Measurements from ENCODE around the gene LARGE1.

Gene LARGE1

DNA sequence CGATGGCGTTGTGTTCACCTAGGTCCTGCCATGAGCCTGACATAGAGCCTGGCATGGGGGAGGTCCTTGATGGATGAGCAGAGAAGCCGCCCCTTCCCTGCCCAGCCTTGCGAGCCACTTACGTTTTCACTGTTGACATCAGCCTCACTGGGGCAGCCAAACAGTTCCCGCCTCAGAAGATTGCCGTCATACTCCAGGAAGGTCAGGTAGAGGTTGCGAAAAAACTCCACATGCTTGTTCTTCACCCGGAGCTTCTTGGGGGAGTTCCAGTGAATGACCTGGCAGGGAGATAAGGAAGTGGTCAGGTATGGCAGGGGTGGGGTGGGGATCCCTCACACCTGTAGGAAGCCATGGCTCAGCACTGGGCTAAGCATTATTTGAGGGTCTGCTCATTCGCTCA lies 582.8 kb downstream of the LARGE1 start:
- no peaks in the 10 kb centered on the region for H3K4me1 ChIP-seq (ENCODE audit: control insufficient read depth in 1 of 2, insufficient read depth in 2 of 2, low read length in 2 of 2)
- no peaks in the 10 kb centered on the region for H3K27me3 ChIP-seq (ENCODE audit: low read depth, low read length)
- H3K27ac ChIP-seq (ENCODE audit: low read length), result no peak overlapping the region
- H3K9me3 ChIP-seq (ENCODE audit: control insufficient read depth in 1 of 2, low read length in 2 of 2), result no peaks in the 10 kb centered on the region
- no peak overlapping the region for H3K4me3 ChIP-seq (ENCODE audit: low read depth in 1 of 2, low read length in 2 of 2)
- H3K36me3 ChIP-seq (ENCODE audit: control insufficient read depth in 1 of 2, insufficient read depth in 2 of 2, low read length in 2 of 2), result no peaks in the 10 kb centered on the region

- Histone ChIP-seq H3K4me3 (ENCODE audit: low read depth in 1 of 2, low read length in 2 of 2) (no peak overlapping the region), H3K27ac (ENCODE audit: low read length) (no peak overlapping the region), H3K27me3 (ENCODE audit: low read depth, low read length) (no peaks in the 10 kb centered on the region), H3K36me3 (ENCODE audit: control insufficient read depth in 1 of 2, insufficient read depth in 2 of 2, low read length in 2 of 2) (no peaks in the 10 kb centered on the region), H3K9me3 (ENCODE audit: control insufficient read depth in 1 of 2, low read length in 2 of 2) (no peaks in the 10 kb centered on the region), H3K4me1 (ENCODE audit: control insufficient read depth in 1 of 2, insufficient read depth in 2 of 2, low read length in 2 of 2) (no peaks in the 10 kb centered on the region)
Measured at GRCh38 chr22:33335611-33336279, 584.5 kb downstream of the LARGE1 start.

- no peaks in the 10 kb centered on the region for H3K9me3 ChIP-seq (ENCODE audit: control insufficient read depth in 1 of 2, low read length in 2 of 2)
- H3K4me3 ChIP-seq (ENCODE audit: low read depth in 1 of 2, low read length in 2 of 2), result no peak overlapping the region
- no peak overlapping the region for H3K27ac ChIP-seq (ENCODE audit: low read length)
- H3K36me3 ChIP-seq (ENCODE audit: control insufficient read depth in 1 of 2, insufficient read depth in 2 of 2, low read length in 2 of 2), result no peaks in the 10 kb centered on the region
- H3K27me3 ChIP-seq (ENCODE audit: low read depth, low read length), result no peaks in the 10 kb centered on the region
- no peaks in the 10 kb centered on the region for H3K4me1 ChIP-seq (ENCODE audit: control insufficient read depth in 1 of 2, insufficient read depth in 2 of 2, low read length in 2 of 2)
Measured at GRCh38 chr22:33332538-33332937, 587.7 kb downstream of the LARGE1 start.

GRCh38 chr22:33331017-33331416 lies 589.3 kb downstream of the LARGE1 start:
- Histone ChIP-seq H3K9me3 (ENCODE audit: control insufficient read depth in 1 of 2, low read length in 2 of 2) (no peaks in the 10 kb centered on the region), H3K27ac (ENCODE audit: low read length) (no peak overlapping the region), H3K4me3 (ENCODE audit: low read depth in 1 of 2, low read length in 2 of 2) (no peak overlapping the region)

GRCh38 chr22:33330534-33330933 lies 589.7 kb downstream of the LARGE1 start:
- no peaks in the 10 kb centered on the region for H3K4me1 ChIP-seq (ENCODE audit: control insufficient read depth in 1 of 2, insufficient read depth in 2 of 2, low read length in 2 of 2)
- H3K9me3 ChIP-seq (ENCODE audit: control insufficient read depth in 1 of 2, low read length in 2 of 2), result no peaks in the 10 kb centered on the region
- peaks cover 0 to 7% of the 10 kb centered on the region in 2 donors for H3K36me3 ChIP-seq (ENCODE audit: control insufficient read depth in 1 of 2, insufficient read depth in 2 of 2, low read length in 2 of 2)
- H3K27ac ChIP-seq (ENCODE audit: low read length), result no peak overlapping the region
- H3K27me3 ChIP-seq (ENCODE audit: low read depth, low read length), result no peaks in the 10 kb centered on the region
- no peak overlapping the region for H3K4me3 ChIP-seq (ENCODE audit: low read depth in 1 of 2, low read length in 2 of 2)

More at GRCh38 chr22:33331017-33331416, 589.3 kb downstream of the LARGE1 start:
- Histone ChIP-seq H3K4me1 (ENCODE audit: control insufficient read depth in 1 of 2, insufficient read depth in 2 of 2, low read length in 2 of 2) (no peaks in the 10 kb centered on the region), H3K36me3 (ENCODE audit: control insufficient read depth in 1 of 2, insufficient read depth in 2 of 2, low read length in 2 of 2) (peaks cover 0 to 7% of the 10 kb centered on the region in 2 donors), H3K27me3 (ENCODE audit: low read depth, low read length) (no peaks in the 10 kb centered on the region)

DNA sequence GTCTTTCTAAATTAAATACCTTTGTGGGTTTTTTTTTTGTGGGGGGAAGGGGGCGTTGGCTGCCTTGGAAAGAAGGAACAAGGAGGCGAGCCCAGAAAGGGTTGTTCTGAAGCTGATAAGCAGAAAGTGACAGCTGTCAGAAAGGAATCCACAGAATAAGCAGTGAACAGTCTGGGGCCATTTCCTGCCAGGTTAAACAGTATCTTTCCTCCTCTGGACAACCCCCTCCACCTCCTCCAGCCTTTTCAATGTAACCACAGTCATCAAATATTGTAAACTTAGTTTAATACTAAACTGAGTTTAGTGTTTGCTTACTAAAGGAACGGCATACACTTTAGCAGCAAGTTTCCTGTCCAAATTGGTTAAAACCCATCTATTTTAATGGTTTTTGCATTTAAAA lies 590.9 kb downstream of the LARGE1 start:
- Histone ChIP-seq H3K9me3 (ENCODE audit: control insufficient read depth in 1 of 2, low read length in 2 of 2) (no peaks in the 10 kb centered on the region), H3K27me3 (ENCODE audit: low read depth, low read length) (no peaks in the 10 kb centered on the region), H3K27ac (ENCODE audit: low read length) (no peak overlapping the region), H3K36me3 (ENCODE audit: control insufficient read depth in 1 of 2, insufficient read depth in 2 of 2, low read length in 2 of 2) (peaks cover 0 to 7% of the 10 kb centered on the region in 2 donors), H3K4me3 (ENCODE audit: low read depth in 1 of 2, low read length in 2 of 2) (no peak overlapping the region), H3K4me1 (ENCODE audit: control insufficient read depth in 1 of 2, insufficient read depth in 2 of 2, low read length in 2 of 2) (no peaks in the 10 kb centered on the region)

DNA sequence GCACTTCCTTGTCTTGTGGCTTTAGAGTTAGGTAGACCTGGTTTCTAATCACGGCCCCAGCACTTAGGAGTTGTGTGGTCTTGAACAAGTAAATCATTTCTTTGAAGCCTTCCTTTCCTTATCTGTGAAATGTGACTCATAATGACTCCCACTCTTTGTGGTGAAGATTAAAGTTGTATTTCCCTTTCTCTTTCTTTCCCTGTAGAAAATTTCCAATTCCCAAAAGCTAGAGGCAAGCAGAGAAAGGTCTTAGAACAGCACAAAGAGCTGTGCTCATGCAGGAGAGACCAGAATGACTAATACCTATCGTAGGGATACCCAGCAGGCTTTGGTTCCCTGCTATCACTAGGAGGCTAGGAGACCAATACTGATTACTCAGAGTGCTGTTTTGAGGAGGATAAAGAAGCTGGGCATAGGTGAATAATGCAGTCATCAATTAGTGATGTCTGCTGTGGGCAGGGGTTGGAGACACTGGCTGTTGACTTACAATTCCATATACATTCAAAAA lies 591.4 kb downstream of the LARGE1 start:
- H3K4me1 ChIP-seq (ENCODE audit: control insufficient read depth in 1 of 2, insufficient read depth in 2 of 2, low read length in 2 of 2), result no peaks in the 10 kb centered on the region
- no peak overlapping the region for H3K4me3 ChIP-seq (ENCODE audit: low read depth in 1 of 2, low read length in 2 of 2)
- H3K27me3 ChIP-seq (ENCODE audit: low read depth, low read length), result no peaks in the 10 kb centered on the region
- no peak overlapping the region for H3K27ac ChIP-seq (ENCODE audit: low read length)
- no peaks in the 10 kb centered on the region for H3K9me3 ChIP-seq (ENCODE audit: control insufficient read depth in 1 of 2, low read length in 2 of 2)
- H3K36me3 ChIP-seq (ENCODE audit: control insufficient read depth in 1 of 2, insufficient read depth in 2 of 2, low read length in 2 of 2), result peaks cover 0 to 7% of the 10 kb centered on the region in 2 donors

DNA sequence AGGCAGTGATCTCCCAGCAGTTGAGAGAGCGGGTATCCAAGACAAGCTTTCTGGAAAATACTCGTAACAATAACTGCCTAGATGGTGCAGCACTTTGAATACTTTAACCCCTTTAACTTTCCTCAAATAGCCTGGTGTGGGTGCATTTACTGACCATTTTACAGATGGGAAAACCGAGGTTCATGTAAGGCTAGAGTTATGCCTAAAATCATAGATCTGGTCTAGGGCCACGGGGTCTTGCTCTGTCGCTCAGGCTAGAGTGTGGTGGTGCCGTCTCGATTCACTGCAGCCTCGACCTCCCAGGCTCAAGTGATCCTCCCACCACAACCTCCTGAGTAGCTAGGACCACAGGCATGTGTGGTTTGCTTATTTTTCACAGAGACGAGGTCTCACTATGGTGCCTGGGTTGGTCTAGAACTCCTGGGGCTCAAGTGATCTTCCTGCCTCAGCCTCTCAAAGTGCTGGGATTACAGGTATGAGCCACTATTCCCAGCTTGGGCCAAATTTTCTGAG lies 592.9 kb downstream of the LARGE1 start:
- H3K9me3 ChIP-seq (ENCODE audit: control insufficient read depth in 1 of 2, low read length in 2 of 2), result no peaks in the 10 kb centered on the region
- H3K36me3 ChIP-seq (ENCODE audit: control insufficient read depth in 1 of 2, insufficient read depth in 2 of 2, low read length in 2 of 2), result peaks cover 0 to 7% of the 10 kb centered on the region in 2 donors
- H3K4me3 ChIP-seq (ENCODE audit: low read depth in 1 of 2, low read length in 2 of 2), result no peak overlapping the region
- H3K27ac ChIP-seq (ENCODE audit: low read length), result no peak overlapping the region
- no peaks in the 10 kb centered on the region for H3K27me3 ChIP-seq (ENCODE audit: low read depth, low read length)
- no peaks in the 10 kb centered on the region for H3K4me1 ChIP-seq (ENCODE audit: control insufficient read depth in 1 of 2, insufficient read depth in 2 of 2, low read length in 2 of 2)

GRCh38 chr22:33326540-33327295 lies 593.6 kb downstream of the LARGE1 start:
- H3K27me3 ChIP-seq (ENCODE audit: low read depth, low read length), result no peaks in the 10 kb centered on the region
- no peaks in the 10 kb centered on the region for H3K4me1 ChIP-seq (ENCODE audit: control insufficient read depth in 1 of 2, insufficient read depth in 2 of 2, low read length in 2 of 2)

GRCh38 chr22:33325232-33326004 lies 594.9 kb downstream of the LARGE1 start:
- no peaks in the 10 kb centered on the region for H3K9me3 ChIP-seq (ENCODE audit: control insufficient read depth in 1 of 2, low read length in 2 of 2)
- H3K27me3 ChIP-seq (ENCODE audit: low read depth, low read length), result no peaks in the 10 kb centered on the region
- no peak overlapping the region for H3K27ac ChIP-seq (ENCODE audit: low read length)
- H3K4me3 ChIP-seq (ENCODE audit: low read depth in 1 of 2, low read length in 2 of 2), result no peak overlapping the region
- no peaks in the 10 kb centered on the region for H3K4me1 ChIP-seq (ENCODE audit: control insufficient read depth in 1 of 2, insufficient read depth in 2 of 2, low read length in 2 of 2)
- H3K36me3 ChIP-seq (ENCODE audit: control insufficient read depth in 1 of 2, insufficient read depth in 2 of 2, low read length in 2 of 2), result peaks cover 0 to 7% of the 10 kb centered on the region in 2 donors

More at GRCh38 chr22:33326540-33327295, 593.6 kb downstream of the LARGE1 start:
- Histone ChIP-seq H3K36me3 (ENCODE audit: control insufficient read depth in 1 of 2, insufficient read depth in 2 of 2, low read length in 2 of 2) (peaks cover 0 to 7% of the 10 kb centered on the region in 2 donors), H3K27ac (ENCODE audit: low read length) (no peak overlapping the region), H3K4me3 (ENCODE audit: low read depth in 1 of 2, low read length in 2 of 2) (no peak overlapping the region), H3K9me3 (ENCODE audit: control insufficient read depth in 1 of 2, low read length in 2 of 2) (no peaks in the 10 kb centered on the region)

DNA sequence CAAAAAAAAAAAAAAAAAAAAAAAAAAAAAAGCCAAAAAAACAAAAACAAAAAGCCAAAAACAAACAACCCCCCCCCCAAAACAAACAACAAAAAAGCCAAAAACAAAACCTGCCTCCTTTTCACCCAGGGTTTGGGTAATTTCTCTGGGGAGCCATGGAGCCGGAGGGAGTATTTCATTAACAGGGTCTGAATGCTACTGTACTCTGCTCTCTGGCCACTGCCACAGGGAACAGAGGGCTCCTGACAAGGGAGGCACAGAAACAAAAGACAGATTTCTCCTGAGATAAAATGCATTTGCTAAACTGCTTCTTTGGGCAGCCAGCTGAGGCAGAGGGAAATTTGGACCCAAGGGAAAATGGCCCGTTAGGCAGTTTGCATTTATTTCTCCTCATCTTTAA lies 596.0 kb downstream of the LARGE1 start:
- Histone ChIP-seq H3K27ac (ENCODE audit: low read length) (no peak overlapping the region), H3K27me3 (ENCODE audit: low read depth, low read length) (no peaks in the 10 kb centered on the region), H3K9me3 (ENCODE audit: control insufficient read depth in 1 of 2, low read length in 2 of 2) (no peaks in the 10 kb centered on the region), H3K4me1 (ENCODE audit: control insufficient read depth in 1 of 2, insufficient read depth in 2 of 2, low read length in 2 of 2) (no peaks in the 10 kb centered on the region), H3K36me3 (ENCODE audit: control insufficient read depth in 1 of 2, insufficient read depth in 2 of 2, low read length in 2 of 2) (peaks cover 0 to 7% of the 10 kb centered on the region in 2 donors), H3K4me3 (ENCODE audit: low read depth in 1 of 2, low read length in 2 of 2) (no peak overlapping the region)
